HCT116 (cell line): ENCODE data around the gene TNFSF8. TPM values are rescaled to one million over a fixed set of nuclear protein-coding genes. Genes with fewer than 3 reads are reported as not detected.

Experiments
- ATAC-seq: fragments of 200-7000 bp; cut with Tn5 transposase; 2 replicates; pipeline ENCODE4 v1.9.1; 2020; ENCODE audit warnings: mild to moderate bottlenecking, moderate library complexity
- BruUV-seq: library from RNA; stranded (reverse); fragments of 400-500 nt; replicated peaks from 2 replicates; lab custom pipeline; 2021; lab: Mats Ljungman, UMichigan
- CTCF ChIA-PET: fragments of 300-600 bp; sonication (Branson Sonifier 250); formaldehyde crosslinking; loops from one replicate; lab custom pipeline; 2021; ENCODE audit warnings: antibody characterized with exemption; lab: Charles Lee
- POLR2A ChIA-PET: fragments of 300-600, 350-600 bp; sonication (Branson Sonifier 250); formaldehyde crosslinking; loops from one replicate; lab custom pipeline; 2021; ENCODE audit warnings: antibody characterized with exemption; lab: Charles Lee
- RAD21 ChIA-PET, 2 experiments: fragments of 300-600 bp; sonication (Branson Sonifier 250); formaldehyde crosslinking; loops; one replicate each; lab custom pipeline; 2023; ENCODE audit warnings: low total read pairs in 2 of 2; ENCODE audit not compliant: uncharacterized antibody in 2 of 2, unreplicated experiment in 2 of 2, low non-redundant PET in 1 of 2; lab: Charles Lee
- DNase-seq: peaks from one replicate; pipeline ENCODE4 v3.0.0-alpha.2; 2010; ENCODE audit warnings: low read depth, low spot score
- H2AFZ ChIP-seq: fragments of 200-600 bp; shearing (Covaris generic), sonication (generic); 2 replicates; pipeline ENCODE4 v1.6.1; 2017; ENCODE audit warnings: low read depth, mixed run types, mixed read lengths, antibody characterized with exemption, low read length; ENCODE audit not compliant: poor library complexity, severe bottlenecking
- H3K27ac ChIP-seq: 2 replicates; pipeline ENCODE4 v1.5.1; 2012; ENCODE audit warnings: low read depth, low read length
- H3K27me3 ChIP-seq: fragments of 200-600 bp; sonication (generic); 2 replicates; pipeline ENCODE4 v1.6.1; 2016; ENCODE audit warnings: mixed run types, low read length, mixed read lengths; ENCODE audit not compliant: insufficient read depth
- H3K36me3 ChIP-seq, 2 experiments: fragments of 200-500 bp in 1 of 2; fragments of 200-600 bp in 1 of 2; sonication (Bioruptor generic) in 1 of 2; sonication (generic) in 1 of 2; 2 replicates each; pipeline versions ENCODE4 v1.5.1 to v1.6.1; 2014 to 2016; ENCODE audit warnings: low read length in 2 of 2, inconsistent platforms in 1 of 2, mixed read lengths in 1 of 2, mixed run types in 1 of 2; ENCODE audit not compliant: insufficient read depth in 2 of 2, control insufficient read depth in 1 of 2
- H3K4me1 ChIP-seq, 2 experiments: fragments of 200-600 bp in 1 of 2; sonication (generic) in 1 of 2; 2 replicates each; pipeline versions ENCODE4 v1.5.1 to v1.6.1; 2012 to 2017; ENCODE audit warnings: low read length in 2 of 2, inconsistent platforms in 1 of 2, mild to moderate bottlenecking in 1 of 2, mixed read lengths in 1 of 2, mixed run types in 1 of 2, moderate library complexity in 1 of 2; ENCODE audit not compliant: insufficient read depth in 2 of 2, control insufficient read depth in 1 of 2
- H3K4me2 ChIP-seq: fragments of 200-600 bp; sonication (generic); 2 replicates; pipeline ENCODE4 v1.6.1; 2017; ENCODE audit warnings: mixed run types, low read length, mixed read lengths
- H3K4me3 ChIP-seq, 2 experiments: fragments of 200-600 bp in 1 of 2; sonication (generic) in 1 of 2; replicated peaks in 1 of 2; 2 replicates each; pipeline ENCODE4 v1.5.1; 2011 to 2016; ENCODE audit warnings: low read length in 2 of 2, control low read depth in 1 of 2, low read depth in 1 of 2, mild to moderate bottlenecking in 1 of 2, mixed read lengths in 1 of 2, mixed run types in 1 of 2
- H3K79me2 ChIP-seq: fragments of 200-600 bp; sonication (generic); 2 replicates; pipeline ENCODE4 v1.6.1; 2017; ENCODE audit warnings: mild to moderate bottlenecking, mixed run types, low read length, moderate library complexity, mixed read lengths; ENCODE audit not compliant: insufficient read depth
- H3K9ac ChIP-seq: fragments of 200-600 bp; sonication (generic); 2 replicates; pipeline ENCODE4 v1.6.1; 2016; ENCODE audit warnings: low read length, mixed read lengths
- H3K9me2 ChIP-seq: fragments of 200-600 bp; sonication (generic), shearing (Covaris generic); 2 replicates; pipeline ENCODE4 v1.6.1; 2017; ENCODE audit warnings: mixed run types, mild to moderate bottlenecking, moderate library complexity; ENCODE audit not compliant: insufficient read depth
- H3K9me3 ChIP-seq, 2 experiments: fragments of 200-500 bp in 1 of 2; fragments of 200-600 bp in 1 of 2; sonication (Bioruptor generic) in 1 of 2; sonication (generic) in 1 of 2; 2 replicates each; pipeline ENCODE4 v1.6.1; 2014 to 2017; ENCODE audit warnings: low read length in 2 of 2, mixed read lengths in 2 of 2, inconsistent platforms in 1 of 2, low read depth in 1 of 2, mild to moderate bottlenecking in 1 of 2, mixed run types in 1 of 2, moderate library complexity in 1 of 2; ENCODE audit not compliant: control insufficient read depth in 1 of 2, insufficient read depth in 1 of 2
- H4K20me1 ChIP-seq: fragments of 200-600 bp; sonication (generic), shearing (Covaris generic); 2 replicates; pipeline ENCODE4 v1.6.1; 2017; ENCODE audit warnings: mixed run types, mild to moderate bottlenecking, moderate library complexity; ENCODE audit not compliant: insufficient read depth
- CBX3 ChIP-seq: IDR thresholded peaks from 2 replicates; pipeline ENCODE4 v1.6.1; 2012; ENCODE audit warnings: low read depth
- EGR1 ChIP-seq: IDR thresholded peaks from 2 replicates; pipeline ENCODE4 v1.6.1; 2012; ENCODE audit warnings: low read depth
- EZH2 ChIP-seq: fragments of 200-600 bp; sonication (generic); IDR thresholded peaks from 2 replicates; pipeline ENCODE4 v1.6.1; 2017; ENCODE audit warnings: antibody characterized with exemption, mixed run types
- JUND ChIP-seq: IDR thresholded peaks from 2 replicates; pipeline ENCODE4 v1.6.1; 2012
- POLR2A ChIP-seq: IDR thresholded peaks from 2 replicates; pipeline ENCODE4 v1.7.0; 2011; ENCODE audit warnings: borderline replicate concordance; ENCODE audit not compliant: insufficient read depth, insufficient read length; ENCODE audit errors: extremely low read depth
- SIN3A ChIP-seq: IDR thresholded peaks from 2 replicates; pipeline ENCODE4 v1.6.1; 2012; ENCODE audit warnings: low read depth
- ZNF274 ChIP-seq: fragments of 200-500 bp; sonication (Bioruptor generic); IDR thresholded peaks from 2 replicates; pipeline ENCODE4 v1.6.1; 2014; ENCODE audit warnings: mild to moderate bottlenecking, low read depth, low read length, inconsistent platforms
- intact Hi-C: fragments of 100-400 bp; cut with micrococcal nuclease; formaldehyde crosslinking; loops from 2 replicates; pipeline ENCODE4 v1.10.0; 2022
- total RNA-seq: library from RNA; stranded (reverse); gene quantifications from one replicate; pipeline ENCODE4 v1.2.1, GENCODE V29; 2021; ENCODE audit not compliant: unreplicated experiment
- TF ChIP-seq, protein P1 (sequence below): IDR thresholded peaks from 2 replicates; pipeline ENCODE4 v1.6.1; 2012; ENCODE audit warnings: low read depth
- TF ChIP-seq, protein P2 (sequence below): IDR thresholded peaks from 2 replicates; pipeline ENCODE4 v1.6.1; 2011; ENCODE audit warnings: mild to moderate bottlenecking, low read length, moderate library complexity; ENCODE audit not compliant: insufficient replicate concordance; ENCODE audit errors: extremely low read depth
- TF ChIP-seq, protein P3 (sequence below), 3 experiments: fragments of 200-600 bp in 1 of 3; sonication (generic) in 1 of 3; IDR thresholded peaks in 2 of 3; conservative IDR thresholded peaks in 1 of 3; 2 replicates each; pipeline ENCODE4 v1.5.1; 2012 to 2017; ENCODE audit warnings: low read depth in 2 of 3, low read length in 2 of 3, antibody characterized with exemption in 1 of 3, borderline replicate concordance in 1 of 3, control low read depth in 1 of 3, mild to moderate bottlenecking in 1 of 3, mixed read lengths in 1 of 3, mixed run types in 1 of 3, moderate library complexity in 1 of 3; ENCODE audit not compliant: insufficient read depth in 1 of 3

Gene TNFSF8
- total RNA-seq, 1 experiment from 2014 or later = not detected

DNA sequence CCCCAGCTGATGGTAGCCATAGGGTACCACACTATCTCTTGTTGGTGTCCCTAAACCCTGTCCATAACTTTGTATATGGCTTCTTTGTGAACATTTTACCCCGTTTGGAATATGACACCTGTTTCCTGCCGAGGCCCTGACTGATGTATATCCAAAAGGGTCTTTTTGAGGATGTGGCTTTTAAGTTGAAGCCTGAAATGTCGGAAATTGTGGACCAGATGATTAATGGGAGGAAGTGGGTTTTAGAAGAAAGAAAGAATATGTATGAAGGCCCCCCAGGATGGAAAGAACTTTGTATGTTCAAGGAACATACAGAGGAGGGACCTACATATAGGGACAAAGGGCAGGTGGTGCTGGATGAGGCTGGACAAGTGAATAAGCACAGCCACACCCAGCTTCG lies 16.7 kb upstream of the TNFSF8 start:
- CTCF ChIA-PET = no interaction called here
- Histone ChIP-seq H3K4me1 (no peaks in the 10 kb centered on the region), H3K9ac (no peak overlapping the region), H3K9me3 (no peaks in the 10 kb centered on the region), H3K9me2 (no peaks in the 10 kb centered on the region), H3K4me3 (no peak overlapping the region), H3K36me3 (no peaks in the 10 kb centered on the region), H2AFZ (no peak overlapping the region), H3K27ac (no peak overlapping the region), H3K4me2 (no peak overlapping the region), H3K27me3 (0 out of 2 replicates have a peak, but pooled peaks cover 10% of the 10 kb centered on the region), H3K79me2 (no peaks in the 10 kb centered on the region), H4K20me1 (no peaks in the 10 kb centered on the region)
- POLR2A ChIA-PET = no interaction called here
- RAD21 ChIA-PET = no interaction called here
- no peak for DNase-seq
- TF ChIP-seq, protein P1, sequence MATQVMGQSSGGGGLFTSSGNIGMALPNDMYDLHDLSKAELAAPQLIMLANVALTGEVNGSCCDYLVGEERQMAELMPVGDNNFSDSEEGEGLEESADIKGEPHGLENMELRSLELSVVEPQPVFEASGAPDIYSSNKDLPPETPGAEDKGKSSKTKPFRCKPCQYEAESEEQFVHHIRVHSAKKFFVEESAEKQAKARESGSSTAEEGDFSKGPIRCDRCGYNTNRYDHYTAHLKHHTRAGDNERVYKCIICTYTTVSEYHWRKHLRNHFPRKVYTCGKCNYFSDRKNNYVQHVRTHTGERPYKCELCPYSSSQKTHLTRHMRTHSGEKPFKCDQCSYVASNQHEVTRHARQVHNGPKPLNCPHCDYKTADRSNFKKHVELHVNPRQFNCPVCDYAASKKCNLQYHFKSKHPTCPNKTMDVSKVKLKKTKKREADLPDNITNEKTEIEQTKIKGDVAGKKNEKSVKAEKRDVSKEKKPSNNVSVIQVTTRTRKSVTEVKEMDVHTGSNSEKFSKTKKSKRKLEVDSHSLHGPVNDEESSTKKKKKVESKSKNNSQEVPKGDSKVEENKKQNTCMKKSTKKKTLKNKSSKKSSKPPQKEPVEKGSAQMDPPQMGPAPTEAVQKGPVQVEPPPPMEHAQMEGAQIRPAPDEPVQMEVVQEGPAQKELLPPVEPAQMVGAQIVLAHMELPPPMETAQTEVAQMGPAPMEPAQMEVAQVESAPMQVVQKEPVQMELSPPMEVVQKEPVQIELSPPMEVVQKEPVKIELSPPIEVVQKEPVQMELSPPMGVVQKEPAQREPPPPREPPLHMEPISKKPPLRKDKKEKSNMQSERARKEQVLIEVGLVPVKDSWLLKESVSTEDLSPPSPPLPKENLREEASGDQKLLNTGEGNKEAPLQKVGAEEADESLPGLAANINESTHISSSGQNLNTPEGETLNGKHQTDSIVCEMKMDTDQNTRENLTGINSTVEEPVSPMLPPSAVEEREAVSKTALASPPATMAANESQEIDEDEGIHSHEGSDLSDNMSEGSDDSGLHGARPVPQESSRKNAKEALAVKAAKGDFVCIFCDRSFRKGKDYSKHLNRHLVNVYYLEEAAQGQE = no peak
- TF ChIP-seq SIN3A = no peak
- TF ChIP-seq POLR2A = no peak
- TF ChIP-seq ZNF274 = no peak
- TF ChIP-seq, protein P2, sequence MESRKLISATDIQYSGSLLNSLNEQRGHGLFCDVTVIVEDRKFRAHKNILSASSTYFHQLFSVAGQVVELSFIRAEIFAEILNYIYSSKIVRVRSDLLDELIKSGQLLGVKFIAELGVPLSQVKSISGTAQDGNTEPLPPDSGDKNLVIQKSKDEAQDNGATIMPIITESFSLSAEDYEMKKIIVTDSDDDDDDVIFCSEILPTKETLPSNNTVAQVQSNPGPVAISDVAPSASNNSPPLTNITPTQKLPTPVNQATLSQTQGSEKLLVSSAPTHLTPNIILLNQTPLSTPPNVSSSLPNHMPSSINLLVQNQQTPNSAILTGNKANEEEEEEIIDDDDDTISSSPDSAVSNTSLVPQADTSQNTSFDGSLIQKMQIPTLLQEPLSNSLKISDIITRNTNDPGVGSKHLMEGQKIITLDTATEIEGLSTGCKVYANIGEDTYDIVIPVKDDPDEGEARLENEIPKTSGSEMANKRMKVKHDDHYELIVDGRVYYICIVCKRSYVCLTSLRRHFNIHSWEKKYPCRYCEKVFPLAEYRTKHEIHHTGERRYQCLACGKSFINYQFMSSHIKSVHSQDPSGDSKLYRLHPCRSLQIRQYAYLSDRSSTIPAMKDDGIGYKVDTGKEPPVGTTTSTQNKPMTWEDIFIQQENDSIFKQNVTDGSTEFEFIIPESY = no peak
- TF ChIP-seq, protein P3, sequence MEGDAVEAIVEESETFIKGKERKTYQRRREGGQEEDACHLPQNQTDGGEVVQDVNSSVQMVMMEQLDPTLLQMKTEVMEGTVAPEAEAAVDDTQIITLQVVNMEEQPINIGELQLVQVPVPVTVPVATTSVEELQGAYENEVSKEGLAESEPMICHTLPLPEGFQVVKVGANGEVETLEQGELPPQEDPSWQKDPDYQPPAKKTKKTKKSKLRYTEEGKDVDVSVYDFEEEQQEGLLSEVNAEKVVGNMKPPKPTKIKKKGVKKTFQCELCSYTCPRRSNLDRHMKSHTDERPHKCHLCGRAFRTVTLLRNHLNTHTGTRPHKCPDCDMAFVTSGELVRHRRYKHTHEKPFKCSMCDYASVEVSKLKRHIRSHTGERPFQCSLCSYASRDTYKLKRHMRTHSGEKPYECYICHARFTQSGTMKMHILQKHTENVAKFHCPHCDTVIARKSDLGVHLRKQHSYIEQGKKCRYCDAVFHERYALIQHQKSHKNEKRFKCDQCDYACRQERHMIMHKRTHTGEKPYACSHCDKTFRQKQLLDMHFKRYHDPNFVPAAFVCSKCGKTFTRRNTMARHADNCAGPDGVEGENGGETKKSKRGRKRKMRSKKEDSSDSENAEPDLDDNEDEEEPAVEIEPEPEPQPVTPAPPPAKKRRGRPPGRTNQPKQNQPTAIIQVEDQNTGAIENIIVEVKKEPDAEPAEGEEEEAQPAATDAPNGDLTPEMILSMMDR (IDR thresholded peaks at IDR 0.05 in 2 of 3, conservative IDR thresholded peaks at IDR 0.05 in 1 of 3; ENCODE audit: borderline replicate concordance in 1 of 3, insufficient read depth in 1 of 3, low read depth in 2 of 3, low read length in 2 of 3) = no peak
- TF ChIP-seq CBX3 = no peak
- no peak for TF ChIP-seq EZH2
- TF ChIP-seq JUND = no peak
- no peak for TF ChIP-seq EGR1
- ATAC-seq = no peak
- BruUV-seq = no TSS peak
- intact Hi-C loops = no loop called here
